Measurements from ENCODE around the gene REEP6.
"Not testable (repeated sequence)": the region's sequence is repeated elsewhere in the genome, so short reads cannot be mapped to it uniquely, and the experiment has no call there.

REEP6 gene

DNA sequence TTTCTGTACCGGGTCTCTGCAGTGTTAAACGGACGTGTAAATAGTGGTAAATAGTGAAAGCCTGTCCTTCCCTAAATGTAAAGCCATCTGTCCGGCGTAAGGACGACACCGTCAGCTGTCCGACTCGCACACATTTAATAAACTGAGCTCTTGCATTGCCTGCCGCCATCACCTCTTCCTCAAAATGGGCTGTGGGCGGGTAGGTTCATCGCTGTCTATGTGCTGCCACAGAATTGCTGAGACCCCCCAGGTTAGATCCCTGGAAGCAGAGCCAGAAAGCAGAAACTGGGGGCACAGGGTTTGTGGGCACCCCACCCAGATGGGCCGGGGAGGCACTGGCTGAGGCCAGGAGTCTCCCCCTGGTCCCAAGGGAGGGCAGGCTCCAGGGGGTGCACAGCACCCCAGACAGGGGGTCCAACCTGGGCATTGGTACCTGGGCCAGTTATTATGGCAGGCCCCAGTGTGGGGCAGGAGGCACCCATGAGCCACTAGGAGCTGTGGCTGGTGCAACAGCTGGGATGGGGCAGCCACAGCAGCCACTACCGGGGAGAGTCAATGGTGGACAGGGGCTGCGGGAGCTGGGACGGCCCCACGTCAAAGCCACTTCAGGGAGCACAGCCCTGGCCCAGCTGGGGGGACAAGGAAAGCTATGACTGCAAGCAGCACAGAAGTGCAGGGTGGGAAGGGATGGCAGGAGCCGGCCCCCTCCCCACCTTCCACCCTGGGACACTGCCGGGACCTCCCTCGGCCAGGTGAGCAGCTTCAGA is 17.7 kb upstream of the REEP6 start:
- no peak for DNase-seq

DNA sequence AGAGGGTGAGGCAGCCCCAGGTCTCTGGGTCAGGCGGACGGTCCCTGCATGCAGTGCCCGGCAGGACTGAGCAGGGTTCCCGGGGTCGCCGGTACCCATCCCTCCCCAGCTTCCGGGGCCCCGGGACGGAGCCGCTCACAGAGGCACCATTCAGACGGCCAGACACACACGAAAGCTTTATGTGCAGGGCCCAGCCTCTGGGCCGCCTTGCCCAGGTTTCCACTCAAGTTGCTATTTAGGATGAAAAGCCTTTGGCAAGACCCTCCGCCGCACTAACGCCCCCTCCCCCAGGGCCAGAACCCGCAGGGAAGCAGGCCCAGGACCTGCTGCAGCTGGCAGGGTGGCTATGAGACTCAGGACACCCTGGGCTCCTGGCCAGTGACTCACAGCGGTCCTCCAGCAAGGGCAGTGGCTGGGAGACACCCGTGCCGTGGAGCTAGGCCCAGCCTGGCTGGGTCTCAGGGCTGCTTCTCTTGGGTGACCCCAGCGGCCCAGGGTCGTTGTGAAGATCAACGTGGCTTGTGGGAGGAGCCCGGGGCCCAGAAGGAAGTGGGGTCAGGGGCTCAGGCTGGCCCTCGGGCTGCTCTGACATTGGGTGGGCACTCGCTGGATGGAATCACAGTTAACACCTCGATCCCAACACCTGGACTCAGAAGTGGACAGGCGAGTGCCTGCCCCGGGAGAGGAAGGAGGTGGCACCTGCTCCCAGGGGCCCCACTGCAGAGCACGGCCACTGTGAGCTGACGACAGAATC is 16.8 kb upstream of the REEP6 start:
- DNase-seq, result no peak

DNA sequence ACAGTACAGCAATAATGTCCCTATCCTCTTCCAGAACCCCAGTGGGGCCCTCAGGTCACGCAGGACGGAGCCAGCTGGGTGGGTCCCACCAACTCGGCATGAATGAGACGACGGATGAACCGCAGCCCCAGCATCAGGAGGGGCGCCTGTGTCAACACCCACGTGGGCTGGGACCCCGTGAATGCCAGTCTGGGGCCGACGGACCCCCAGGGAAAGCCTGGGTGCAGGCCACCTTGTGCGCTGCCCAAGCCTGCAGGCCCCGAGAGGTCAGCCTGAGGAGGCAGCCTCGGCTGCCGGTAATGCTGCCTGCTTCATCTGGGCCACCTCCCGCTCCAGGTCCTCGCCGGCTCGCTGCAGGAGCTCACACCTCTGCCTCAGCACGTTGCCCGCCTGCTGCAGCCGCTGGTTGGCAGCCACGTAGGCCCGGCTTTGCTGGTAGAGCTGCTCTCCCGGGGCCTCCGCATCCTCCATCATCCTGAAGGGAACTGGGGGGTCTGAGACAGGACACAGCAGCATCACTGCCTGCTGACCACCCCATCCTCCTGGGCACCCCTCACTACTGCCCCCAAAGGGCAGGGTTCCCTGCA is 16.1 kb upstream of the REEP6 start:
- no peak for DNase-seq

DNA sequence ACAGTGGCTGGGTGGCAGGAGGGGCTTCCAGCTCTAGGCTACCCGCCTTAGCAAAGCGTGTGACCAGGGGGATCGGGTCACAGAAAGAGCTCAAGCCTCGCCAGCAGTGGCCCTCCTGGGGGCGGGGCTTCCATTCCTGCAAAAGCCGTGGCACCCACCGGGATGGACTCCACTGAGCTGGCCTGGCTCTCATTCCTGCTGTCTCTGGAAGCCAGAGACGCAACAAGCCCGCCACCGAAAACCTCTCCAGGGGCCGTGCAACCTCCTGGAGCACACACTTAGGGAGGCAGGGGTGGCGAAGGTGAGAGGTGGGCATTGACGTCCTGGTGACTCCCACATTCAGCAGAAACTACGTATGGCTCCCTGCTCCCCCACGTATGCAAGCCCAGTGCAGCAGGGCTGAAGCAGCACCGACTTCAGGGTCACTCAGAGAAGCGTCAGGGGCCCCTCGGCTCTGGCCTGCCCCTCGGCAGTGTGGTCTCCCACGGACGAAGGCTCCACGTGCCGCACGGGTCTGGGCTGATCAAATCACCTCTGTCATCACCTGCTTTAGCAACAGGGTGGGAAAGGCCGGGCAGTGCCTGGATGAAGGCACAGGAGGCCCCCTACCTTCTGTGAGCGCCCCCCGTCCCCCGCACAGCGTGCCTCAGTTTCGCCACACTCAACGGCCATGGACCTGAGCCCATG is 15.1 kb upstream of the REEP6 start:
- DNase-seq, result no peak

DNA sequence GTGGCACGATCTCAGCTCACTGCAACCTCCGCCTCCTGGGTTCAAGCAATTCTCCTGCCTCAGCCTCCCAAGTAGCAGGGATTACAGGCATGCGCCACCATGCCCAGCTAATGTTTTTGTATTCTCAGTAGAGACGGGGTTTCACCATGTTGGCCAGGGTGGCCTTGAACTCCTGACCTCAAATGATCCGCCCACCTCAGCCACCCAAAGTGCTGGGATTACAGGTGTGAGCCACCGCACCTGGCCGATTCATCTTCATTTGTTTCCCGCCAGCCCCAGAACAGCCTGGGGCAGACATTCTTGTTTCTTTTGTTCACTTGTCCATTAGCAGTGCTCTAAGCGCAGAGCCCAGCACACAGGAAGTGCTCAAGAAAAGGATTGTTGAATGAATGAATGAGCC is 13.9 kb upstream of the REEP6 start:
- not testable (repeated sequence) for DNase-seq

DNA sequence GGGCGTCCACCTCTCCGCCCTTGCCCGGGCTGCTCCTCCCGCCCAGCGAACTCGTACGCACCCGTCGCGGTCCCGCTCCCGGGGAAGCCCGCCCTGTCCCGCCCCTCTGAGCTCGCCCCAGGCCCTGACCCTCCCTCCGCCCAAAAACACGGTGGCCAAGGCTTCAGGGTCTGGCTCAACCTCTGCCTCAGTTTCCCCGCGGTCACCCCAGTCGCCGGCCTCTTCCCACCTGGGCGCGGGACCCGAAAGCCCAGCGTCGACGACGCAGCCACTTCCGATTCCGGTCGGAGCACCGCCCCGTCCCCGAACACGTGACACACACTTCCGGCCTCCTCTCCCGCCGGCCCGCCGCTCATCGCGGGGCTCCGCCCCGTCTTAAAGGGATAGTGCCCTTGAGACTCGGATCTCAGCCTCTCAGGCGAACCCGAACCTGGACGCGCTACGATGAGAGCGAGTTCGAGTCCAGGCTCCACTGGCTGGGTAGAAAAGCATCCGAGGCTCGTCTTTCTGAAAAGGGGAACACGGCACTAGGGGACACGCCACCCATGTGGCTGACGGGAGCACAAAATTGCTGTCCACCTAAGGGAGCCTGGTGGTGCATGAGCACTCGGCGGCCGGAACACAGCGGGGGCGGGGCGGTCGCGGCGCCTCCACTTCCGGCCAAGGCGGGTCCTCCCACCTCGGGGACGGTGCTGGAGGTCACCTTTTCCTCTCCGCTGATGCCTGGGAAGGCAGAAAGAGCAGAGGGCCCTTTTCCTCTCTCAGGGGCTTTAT is 11.9 kb upstream of the REEP6 start, which contains the start of gene C19orf25:
Gene C19orf25, minus strand, starts transcription at position 282 of the 774 bp plus-strand sequence. CDS start 312 bp downstream, outside the sequence.
- DNase-seq, result peak; percentile 93

DNA sequence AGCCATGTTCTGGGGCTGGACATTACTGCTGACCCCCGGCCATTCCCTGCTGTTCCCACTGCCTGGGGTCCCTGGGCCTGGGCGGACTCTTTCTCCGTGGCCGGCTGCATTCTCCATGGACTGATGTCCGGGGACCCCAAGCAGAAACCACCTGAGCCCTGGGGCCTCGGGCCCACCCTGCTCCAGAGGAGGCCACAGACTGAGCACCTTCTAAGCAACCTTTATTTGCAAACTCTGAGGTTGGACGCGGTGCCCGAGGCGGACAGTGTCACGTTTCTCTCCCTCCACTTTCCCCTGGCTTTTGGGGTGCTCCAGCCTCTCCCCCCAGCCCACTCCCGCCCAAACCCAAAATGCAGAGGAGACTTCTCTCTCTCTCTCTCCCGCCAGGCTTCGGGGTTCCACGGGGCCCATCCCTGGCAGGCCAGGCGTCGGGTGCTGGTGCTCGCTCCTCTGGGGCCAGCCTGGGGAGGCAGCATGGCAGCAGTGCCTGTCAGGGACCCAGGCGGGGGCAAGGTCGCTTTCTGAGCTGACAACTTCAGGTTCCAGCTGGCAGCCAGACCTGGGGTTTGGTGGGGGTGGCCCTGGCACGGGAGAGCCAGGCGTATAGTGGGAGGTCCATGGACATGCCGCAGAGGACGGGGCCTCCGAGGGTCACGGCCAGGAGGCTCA is 9.6 kb upstream of the REEP6 start:
- no peak for DNase-seq

DNA sequence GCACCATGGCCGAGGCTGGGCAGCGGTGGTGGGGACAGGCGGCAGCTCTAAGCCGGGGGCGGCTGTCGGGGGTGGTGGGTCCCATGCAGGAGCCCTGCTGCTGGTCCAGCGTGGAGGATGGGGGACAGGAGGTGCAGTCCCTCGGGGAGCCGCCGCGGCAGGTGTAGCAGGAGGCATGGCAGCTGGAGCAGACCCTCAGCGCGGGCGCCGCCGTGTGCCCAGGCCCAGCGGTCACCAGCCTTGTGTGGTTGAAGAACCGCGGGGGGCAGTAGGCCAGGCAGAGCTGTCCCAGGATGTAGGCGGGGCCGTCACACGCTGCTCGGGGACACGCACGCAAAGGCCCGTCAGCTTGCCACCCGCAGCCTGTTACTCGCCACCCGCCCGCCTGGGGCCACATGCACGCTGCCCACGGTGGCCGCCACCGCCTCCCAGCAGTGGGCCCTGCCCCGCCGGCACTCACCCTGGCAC is 9.1 kb upstream of the REEP6 start:
- no peak for DNase-seq

DNA sequence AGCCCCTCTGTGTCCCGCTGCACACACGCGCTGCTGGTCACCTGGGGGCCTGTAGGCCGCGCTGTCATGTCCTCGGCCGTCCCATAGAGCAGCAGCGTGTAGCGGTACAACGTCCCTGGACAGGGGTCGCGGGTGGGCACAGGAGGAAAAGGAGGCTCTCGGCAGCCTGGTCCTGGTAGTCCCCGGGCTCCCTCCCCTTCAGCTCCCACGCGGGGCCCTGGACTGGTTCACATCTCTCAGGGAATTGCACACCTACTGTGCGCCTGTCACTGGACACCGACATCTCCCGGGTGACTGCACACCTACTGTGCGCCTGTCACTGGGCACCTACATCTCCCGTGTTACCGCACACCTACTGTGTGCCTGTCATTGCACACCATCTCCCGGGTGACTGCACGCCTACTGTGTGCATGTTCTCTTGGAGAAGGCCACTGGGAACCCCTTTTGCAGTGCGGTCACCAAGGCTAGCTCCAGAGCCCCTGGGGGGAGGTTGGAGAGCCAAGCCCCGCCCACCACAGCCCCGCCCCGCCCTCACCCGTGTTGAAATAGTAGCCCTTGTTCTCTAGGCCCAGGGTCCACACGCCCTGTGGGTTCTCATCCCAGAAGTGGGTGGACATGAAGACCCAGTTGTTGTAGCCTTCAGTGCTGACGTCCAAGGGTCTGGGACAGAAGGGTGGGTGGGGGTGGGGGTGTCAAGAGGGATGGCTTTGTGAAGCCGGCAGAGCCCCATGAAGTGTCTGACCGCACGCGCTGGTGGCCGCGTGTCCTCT is 8.4 kb upstream of the REEP6 start:
- DNase-seq, result no peak

DNA sequence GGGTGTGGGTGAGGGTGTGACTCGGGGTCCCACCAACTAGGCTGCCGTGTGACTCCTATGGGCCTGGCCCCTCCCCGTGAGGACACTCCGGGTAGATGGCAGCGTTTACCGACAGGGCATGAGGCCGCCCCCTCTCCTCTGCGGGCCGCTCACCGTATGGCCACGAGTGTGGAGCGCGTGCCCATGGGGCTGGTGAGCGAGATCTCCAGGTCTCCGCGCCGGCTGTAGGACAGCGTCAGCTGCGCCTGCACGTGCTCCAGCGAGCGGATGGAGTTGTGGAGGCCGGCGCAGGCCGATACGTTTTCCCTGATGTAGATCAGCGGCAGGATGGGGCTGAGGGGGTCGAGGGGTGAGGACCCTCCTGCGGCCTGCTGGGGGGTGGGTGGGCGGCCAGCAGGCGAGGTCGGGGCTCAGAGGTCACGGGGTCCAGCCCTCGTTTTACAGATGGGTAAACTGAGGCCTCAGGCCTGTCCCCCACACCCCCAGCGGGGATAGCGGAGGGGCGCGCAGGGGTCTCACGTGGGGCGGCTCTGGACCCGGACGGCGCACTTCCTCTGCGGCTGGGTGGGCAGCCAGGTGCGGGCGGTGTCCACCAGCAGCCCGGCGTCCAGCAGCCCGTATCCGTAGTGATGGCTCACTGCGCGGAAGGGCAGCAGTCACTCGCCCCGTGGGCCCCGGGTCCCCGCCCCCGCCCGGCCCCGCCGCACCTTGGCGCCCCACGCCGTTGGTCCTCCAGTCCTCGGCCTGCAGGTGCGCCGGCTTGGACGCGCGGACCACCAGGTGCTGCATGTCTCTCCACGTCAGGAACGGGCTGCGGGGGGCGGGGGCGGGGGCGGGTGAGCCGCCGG is 7.6 kb upstream of the REEP6 start:
- no peak for DNase-seq

DNA sequence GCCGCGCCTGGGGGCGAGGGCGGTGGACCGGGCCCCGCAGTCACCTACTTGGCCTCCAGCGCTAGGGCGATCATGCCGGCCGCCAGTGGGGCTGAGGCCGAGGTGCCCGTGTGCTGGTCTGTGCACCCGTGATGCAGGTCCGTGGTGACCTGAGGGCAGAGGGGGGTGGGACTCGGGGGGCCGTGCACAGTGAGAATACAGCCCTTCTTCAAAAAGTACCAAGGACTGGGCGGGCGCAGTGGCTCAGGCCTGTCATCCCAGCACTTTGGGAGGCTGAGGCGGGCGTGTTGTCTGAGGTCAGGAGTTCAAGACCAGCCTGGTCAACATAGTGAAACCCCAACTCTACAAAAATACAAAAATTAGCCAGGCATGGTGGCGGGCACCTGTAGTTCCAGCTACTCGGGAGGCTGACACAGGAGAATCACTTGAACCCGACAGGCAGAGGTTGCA is 7.0 kb upstream of the REEP6 start:
- DNase-seq, result no peak

DNA sequence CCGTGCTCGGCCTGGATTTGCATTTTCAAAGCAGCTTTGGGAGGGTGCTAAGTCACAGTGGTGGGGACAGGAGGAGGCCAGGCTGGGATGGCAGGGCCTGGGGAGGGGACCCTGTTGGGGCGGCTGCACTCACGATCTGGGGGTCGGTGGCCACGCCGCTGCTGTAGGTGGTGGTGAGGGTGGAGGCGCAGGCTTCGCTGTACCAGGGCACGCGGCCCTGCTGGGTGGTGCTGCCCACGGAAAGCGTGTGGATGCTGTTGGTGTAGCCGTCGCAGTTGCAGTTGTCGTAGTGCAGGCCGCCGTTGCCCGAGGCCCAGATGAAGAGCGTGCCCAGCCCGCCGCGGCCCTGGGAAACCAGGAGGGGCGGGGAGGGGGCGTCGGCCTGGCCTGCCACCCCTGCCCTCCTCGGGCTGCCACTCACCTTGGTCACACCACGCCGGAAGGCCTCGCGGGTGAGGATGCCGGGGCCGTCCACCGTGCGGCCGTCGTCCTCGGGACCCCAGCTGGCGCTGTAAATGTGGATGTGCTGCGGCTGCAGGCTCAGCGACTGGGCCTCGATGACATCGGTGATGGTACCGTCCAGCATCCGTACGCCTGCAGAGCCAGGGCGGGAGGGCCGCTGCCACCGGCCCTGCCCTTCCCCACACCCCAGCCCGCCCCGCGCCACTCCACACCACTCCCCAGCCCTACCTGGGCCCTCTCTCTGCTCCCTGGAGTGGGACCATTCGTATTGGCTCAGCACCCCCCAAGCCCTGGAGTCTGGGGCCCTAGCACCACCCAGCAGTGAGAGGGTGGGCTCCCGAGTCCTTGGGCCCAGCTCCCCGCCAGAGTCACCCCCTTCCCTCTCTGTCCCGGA is 4.0 kb upstream of the REEP6 start:
- DNase-seq, result no peak

DNA sequence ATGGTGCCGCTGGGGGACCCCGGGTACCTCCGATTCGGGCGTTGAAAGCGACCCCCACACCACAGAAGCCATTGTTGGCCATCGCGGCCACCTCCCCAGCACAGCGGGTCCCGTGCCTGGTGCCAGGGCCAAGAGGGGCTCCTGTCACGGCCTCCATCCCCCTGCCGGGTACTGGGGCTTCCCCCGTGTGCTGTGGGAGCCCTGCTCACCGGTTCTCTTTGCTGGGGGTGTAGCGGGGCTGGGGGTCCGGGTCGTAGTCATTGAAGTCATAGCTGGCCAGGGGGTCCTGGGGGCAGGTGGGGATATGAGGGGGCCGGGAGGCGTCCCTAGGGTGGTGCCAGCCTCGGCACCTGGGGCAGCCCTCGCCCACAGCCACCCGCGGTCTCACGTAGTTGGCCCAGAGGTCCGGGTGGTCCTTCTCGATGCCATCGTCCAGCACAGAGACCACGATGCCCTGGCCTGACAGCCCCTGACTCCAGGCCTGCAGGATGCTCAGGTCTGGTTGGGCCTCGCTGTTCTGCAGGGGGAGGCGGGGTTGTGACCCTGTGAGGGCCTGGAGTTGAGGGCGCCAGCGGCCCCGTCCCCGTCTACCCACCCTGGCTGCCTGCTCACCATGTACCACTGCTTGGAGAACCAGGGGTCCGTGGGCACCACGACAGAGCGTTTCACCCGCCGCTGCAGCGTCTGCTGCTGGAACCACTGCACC is 3.3 kb upstream of the REEP6 start:
- DNase-seq, result no peak

DNA sequence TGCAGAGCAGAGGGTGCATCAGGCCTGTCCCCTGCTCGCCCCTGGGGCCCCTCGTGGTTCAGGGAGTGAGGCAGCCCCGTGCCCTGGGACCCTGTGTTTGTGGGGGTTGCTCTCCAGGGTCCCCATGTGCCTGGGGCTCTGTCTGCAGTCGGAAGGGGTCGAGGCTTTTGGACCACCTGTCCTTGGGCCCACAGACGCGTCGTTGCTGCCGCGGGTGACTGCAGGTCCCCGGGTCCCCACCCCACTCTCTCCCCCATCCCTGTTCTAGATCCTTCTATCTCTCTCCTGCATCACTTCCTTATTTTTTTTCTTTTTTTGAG is 2.7 kb upstream of the REEP6 start:
- DNase-seq, result no peak

DNA sequence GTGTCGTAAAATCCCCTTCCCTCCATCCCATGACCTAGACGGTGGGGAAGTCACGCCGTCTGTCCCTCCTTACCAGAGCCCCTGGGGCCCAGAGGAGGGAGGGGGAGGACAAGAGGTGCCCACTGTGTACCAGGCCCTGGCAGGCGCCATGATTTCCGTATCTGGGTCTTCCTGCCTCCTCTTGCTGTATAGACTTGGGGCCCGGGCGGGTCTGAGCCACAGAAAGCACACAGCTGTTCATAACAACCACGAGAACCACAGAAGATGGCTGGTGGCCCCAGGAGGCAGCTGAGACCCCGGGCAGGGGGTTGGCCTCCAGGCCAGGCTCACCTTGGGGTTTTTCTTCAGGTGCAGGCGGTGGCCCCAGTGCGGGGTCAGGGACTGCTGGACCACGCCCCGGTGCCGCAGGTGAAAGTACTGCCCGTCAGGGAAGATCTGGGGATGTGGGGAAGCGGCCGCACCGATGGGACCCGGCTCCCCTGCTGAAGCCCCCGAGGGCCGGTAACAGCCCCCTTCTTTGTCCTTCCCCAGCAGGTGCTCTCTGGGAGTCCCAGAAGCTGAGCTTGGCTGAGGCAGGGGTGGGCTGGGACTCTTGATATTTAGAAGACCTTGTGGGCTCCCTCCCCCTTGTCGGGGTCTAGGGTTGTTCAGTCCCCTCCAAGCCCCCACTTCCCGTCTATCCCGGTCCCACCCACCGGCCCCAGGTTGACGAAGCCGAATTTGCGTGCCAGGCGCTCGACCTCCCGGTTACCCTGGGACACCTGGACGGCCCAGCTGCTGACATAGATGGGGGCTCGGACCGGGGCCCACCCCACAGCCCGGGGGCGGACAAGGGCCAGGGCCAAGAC is 1.3 kb upstream of the REEP6 start:
- no peak for DNase-seq

DNA sequence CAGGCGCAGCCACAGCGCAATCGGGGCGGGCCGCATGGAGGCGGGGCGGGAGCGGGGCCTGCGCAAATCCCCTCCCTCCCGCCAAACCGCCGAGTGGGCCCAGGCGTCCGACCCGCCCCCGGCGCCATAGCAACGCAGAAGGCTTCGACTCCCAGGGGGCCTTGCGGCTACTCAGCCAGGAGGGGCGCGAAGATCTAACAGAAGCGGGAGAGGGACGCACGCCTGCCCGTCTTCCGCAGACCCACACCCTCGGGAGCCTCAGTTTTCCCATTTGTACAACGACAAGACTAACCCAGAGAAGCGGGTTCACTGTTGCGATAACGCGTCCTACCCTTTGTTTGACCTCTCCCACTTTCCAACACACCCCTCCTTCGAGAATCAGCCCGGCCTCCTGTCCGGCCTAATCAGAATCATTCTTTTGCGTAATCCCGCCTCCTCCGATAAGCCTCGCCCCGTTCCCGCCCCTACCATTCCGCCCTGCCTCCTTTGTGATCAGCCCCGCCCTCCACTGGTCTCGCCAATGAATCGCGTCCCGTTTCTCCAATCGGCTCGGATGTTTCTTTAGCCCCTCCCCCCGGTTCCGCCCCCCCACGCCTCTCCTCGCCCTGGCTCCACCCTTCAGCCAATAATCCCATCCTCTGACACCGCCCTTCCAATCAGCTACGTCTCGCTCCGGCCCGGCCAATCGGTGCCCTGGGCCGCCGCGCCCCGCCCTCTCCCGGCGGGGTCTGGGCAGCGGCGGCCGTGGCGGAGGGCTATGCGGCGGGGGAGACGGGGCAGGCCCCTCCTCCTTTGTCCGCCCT is 469 bp upstream of the REEP6 start, which contains the start of gene PCSK4:
Gene PCSK4, minus strand, starts transcription at position 40 of the 803 bp plus-strand sequence. Its CDS starts 4 bp downstream, at position 36.
- DNase-seq, result peak; percentile 95

DNA sequence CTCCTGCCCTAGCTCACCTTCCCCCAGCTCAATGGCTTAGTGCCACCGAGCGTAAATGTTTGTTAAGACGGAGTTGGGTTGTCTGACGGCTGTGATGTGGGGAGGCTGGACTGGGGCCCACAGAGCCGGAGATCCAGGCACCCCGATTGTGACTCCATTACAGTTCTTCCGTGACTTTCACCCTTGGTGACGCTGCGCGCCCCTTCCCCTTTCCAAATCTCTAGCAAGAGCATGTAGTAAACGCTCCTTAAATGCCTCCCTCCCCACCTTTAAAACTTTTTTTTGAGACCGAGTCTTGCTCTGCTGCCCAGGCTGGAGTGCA is 829 bp downstream of the REEP6 start:
- DNase-seq, result no peak
